ENCODE data around the gene LSM12.

DNA sequence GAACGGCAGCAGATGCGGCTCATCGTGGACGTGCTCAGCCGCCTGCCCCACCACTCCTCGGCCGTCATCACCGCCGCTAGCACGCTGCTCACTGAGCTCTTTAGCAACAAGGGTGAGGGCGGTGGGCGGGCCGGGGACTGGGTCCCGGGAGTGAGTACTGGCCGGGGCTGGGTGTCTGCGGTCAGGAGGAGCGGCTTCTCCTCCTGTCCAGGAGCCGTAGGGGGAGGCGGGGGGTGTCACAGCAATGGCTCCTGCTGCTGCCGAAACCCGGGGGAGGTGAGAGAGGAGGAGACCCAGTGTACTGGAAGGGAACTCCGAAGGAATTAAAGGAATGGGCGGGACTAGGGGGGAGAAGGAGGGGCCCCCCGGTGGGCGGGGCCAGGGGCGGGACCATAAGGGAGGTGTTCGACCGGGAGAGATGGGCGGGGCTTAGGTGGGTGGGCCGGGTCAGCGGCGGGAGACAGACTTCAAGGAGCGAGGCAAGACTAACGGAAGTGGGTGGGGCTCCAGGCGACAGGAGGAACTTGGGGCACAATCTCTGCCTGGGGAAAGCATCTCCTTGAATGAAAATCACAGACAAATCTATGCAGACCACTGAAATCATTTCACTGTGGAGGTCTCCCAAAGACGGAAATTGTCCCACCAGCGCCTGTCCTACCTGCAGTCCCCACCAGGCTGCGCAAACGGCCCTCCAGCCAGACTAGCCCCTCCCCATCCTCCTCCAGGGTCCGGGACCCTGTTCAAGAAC, 59.7 kb downstream of the LSM12 start:
- TF ChIP-seq, protein P1, sequence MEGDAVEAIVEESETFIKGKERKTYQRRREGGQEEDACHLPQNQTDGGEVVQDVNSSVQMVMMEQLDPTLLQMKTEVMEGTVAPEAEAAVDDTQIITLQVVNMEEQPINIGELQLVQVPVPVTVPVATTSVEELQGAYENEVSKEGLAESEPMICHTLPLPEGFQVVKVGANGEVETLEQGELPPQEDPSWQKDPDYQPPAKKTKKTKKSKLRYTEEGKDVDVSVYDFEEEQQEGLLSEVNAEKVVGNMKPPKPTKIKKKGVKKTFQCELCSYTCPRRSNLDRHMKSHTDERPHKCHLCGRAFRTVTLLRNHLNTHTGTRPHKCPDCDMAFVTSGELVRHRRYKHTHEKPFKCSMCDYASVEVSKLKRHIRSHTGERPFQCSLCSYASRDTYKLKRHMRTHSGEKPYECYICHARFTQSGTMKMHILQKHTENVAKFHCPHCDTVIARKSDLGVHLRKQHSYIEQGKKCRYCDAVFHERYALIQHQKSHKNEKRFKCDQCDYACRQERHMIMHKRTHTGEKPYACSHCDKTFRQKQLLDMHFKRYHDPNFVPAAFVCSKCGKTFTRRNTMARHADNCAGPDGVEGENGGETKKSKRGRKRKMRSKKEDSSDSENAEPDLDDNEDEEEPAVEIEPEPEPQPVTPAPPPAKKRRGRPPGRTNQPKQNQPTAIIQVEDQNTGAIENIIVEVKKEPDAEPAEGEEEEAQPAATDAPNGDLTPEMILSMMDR (IDR thresholded peaks at IDR 0.05; ENCODE audit: low read depth, low read length): no peak
- no peak for TF ChIP-seq POLR2A (IDR thresholded peaks at IDR 0.05; ENCODE audit: extremely low read depth, insufficient read length)
